OCI-LY7 (cell line): ENCODE data around the gene CORO7.

Experiments used
- EZH2phosphoT487 ChIP-seq: fragments of 200-600 bp; sonication (generic); IDR thresholded peaks from 2 replicates; pipeline ENCODE4 v1.6.1; 2018; ENCODE audit warnings: low read depth, borderline replicate concordance, mild to moderate bottlenecking, mixed run types, antibody characterized with exemption, low read length, moderate library complexity, mixed read lengths
- TF ChIP-seq, protein P1 (sequence below): fragments of 200-600 bp; sonication (generic); conservative IDR thresholded peaks from 2 replicates; pipeline ENCODE4 v1.5.1; 2014; ENCODE audit warnings: mild to moderate bottlenecking, antibody characterized with exemption, low read length, moderate library complexity, mixed read lengths

DNA sequence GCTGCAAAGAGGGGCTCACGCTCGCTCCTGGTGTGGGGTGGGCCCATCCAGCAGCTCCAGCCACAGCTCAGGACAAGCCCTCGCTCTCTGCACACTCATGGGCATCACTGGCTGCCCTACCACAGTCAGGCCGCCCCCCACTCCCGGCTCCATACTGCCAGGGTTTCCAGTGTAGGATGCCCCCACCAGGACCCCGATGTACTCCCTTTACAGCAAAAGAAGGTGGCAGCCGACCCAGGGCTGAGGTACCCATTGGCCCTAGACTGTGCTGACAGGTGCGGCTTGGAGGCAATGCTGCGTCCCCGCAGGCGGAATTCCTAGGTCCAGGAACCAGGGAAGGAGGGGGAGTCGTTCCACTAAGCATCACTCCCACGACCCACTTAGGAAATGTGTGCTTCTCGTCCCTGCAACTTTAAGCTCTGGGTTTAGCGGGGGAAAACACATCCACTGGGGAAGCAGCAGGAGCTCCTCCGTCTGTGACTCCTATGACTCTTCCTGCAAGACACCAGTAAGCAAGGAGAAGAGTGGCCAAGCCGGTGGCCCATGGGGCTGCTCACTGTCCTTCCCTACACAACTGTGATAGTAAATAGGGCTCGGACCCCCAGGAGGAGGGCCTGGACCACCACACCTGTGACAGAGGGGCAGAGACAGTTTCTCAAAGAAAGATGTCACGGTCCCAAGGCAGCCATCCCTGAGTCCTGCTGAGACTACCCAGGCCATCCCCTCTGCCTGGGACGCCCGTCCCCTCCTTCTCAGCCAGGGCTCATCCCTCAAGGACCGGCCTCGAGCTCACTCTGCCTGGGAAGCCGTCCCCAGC, 13.1 kb downstream of the CORO7 start:
- TF ChIP-seq, protein P1, sequence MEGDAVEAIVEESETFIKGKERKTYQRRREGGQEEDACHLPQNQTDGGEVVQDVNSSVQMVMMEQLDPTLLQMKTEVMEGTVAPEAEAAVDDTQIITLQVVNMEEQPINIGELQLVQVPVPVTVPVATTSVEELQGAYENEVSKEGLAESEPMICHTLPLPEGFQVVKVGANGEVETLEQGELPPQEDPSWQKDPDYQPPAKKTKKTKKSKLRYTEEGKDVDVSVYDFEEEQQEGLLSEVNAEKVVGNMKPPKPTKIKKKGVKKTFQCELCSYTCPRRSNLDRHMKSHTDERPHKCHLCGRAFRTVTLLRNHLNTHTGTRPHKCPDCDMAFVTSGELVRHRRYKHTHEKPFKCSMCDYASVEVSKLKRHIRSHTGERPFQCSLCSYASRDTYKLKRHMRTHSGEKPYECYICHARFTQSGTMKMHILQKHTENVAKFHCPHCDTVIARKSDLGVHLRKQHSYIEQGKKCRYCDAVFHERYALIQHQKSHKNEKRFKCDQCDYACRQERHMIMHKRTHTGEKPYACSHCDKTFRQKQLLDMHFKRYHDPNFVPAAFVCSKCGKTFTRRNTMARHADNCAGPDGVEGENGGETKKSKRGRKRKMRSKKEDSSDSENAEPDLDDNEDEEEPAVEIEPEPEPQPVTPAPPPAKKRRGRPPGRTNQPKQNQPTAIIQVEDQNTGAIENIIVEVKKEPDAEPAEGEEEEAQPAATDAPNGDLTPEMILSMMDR, result no peak
- no peak for TF ChIP-seq EZH2phosphoT487
